Tibial nerve (tissue), 4 donors: Measurements from ENCODE around the gene KCTD5. TPM values are rescaled to one million over a fixed set of nuclear protein-coding genes. Genes with fewer than 3 reads are reported as not detected.

Experiments
- DNase-seq, 2 donors: peaks; one replicate each; pipeline ENCODE4 v3.0.0-alpha.2; 2019; ENCODE audit warnings: low spot score in 2 of 2
- H3K27ac ChIP-seq, 4 donors: fragments of 200-600 bp; sonication (generic) in 3 of 4; one replicate each; pipeline ENCODE4 v1.5.1; 2017 to 2019; ENCODE audit warnings: mild to moderate bottlenecking in 1 of 4
- H3K27me3 ChIP-seq, 2 donors: fragments of 200-600 bp; sonication (generic) in 1 of 2; one replicate each; pipeline versions ENCODE4 v1.5.1 to v1.6.0; 2017 to 2019
- H3K36me3 ChIP-seq, 3 donors: fragments of 200-600 bp; sonication (generic); one replicate each; pipeline ENCODE4 v1.5.1; 2018 to 2019
- H3K4me1 ChIP-seq, 4 donors: fragments of 200-600 bp; sonication (generic) in 3 of 4; one replicate each; pipeline ENCODE4 v1.5.1; 2017 to 2019
- H3K4me3 ChIP-seq, 4 donors: fragments of 200-600 bp; sonication (generic) in 3 of 4; one replicate each; pipeline ENCODE4 v1.5.1; 2017 to 2019; ENCODE audit warnings: mild to moderate bottlenecking in 1 of 4, moderate library complexity in 1 of 4
- H3K9me3 ChIP-seq, 4 donors: fragments of 200-600 bp; sonication (generic) in 3 of 4; one replicate each; pipeline ENCODE4 v1.5.1; 2017 to 2019
- CTCF ChIP-seq, 5 experiments: fragments of 200-600 bp in 3 of 5; fragments of 450-650 bp in 2 of 5; sonication (generic) in 3 of 5; IDR thresholded peaks; one replicate each; pipeline ENCODE4 v1.5.1; 2016 to 2019; ENCODE audit warnings: antibody characterized with exemption in 5 of 5, mild to moderate bottlenecking in 3 of 5, moderate library complexity in 2 of 5
- EP300 ChIP-seq, 2 donors: sonication (generic); formaldehyde crosslinking; IDR thresholded peaks; one replicate each; pipeline ENCODE4 v1.6.1; 2017; ENCODE audit warnings: antibody characterized with exemption in 2 of 2, mild to moderate bottlenecking in 1 of 2
- POLR2A ChIP-seq, 2 donors: fragments of 450-650 bp; IDR thresholded peaks; one replicate each; pipeline ENCODE4 v1.6.1; 2017; ENCODE audit warnings: antibody characterized with exemption in 2 of 2, mild to moderate bottlenecking in 2 of 2, moderate library complexity in 2 of 2
- WGBS, 2 donors: methylation state at CpG; one replicate each; pipeline ENCODE4 v1.1.5; 2018; 5-methylcytosine and 5-hydroxymethylcytosine counted together
- total RNA-seq, 4 donors: library from RNA; depleted of rRNA; stranded (reverse); fragments of >200 nt; gene quantifications; one replicate each; pipeline ENCODE4 v1.1.0, GENCODE V29; 2016

KCTD5 gene
- total RNA-seq, 4 donors from 2014 or later = 17.8 to 24.3 (median 21.2) TPM

- Histone ChIP-seq H3K27ac (no peak overlapping the region), H3K27me3 (no peaks in the 10 kb centered on the region), H3K9me3 (no peaks in the 10 kb centered on the region), H3K4me3 (no peak overlapping the region), H3K4me1 (no peaks in the 10 kb centered on the region), H3K36me3 (peaks cover 7 to 100% (median 22%) of the 10 kb centered on the region in 3 donors)
- no peak for DNase-seq
- WGBS, 2 donors = 91 to 92% methylated on average over 26 to 29 of the region's 29 CpGs
- TF ChIP-seq CTCF (IDR thresholded peaks at IDR 0.05) (no peak), EP300 (IDR thresholded peaks at IDR 0.05) (no peak), POLR2A (IDR thresholded peaks at IDR 0.05) (no peak)
Observed at GRCh38 chr16:2701713-2702437, 19.6 kb downstream of the KCTD5 start.

- no peaks in the 10 kb centered on the region for H3K27me3 ChIP-seq
- no peak overlapping the region for H3K4me3 ChIP-seq
- peaks cover 7 to 100% (median 22%) of the 10 kb centered on the region in 3 donors for H3K36me3 ChIP-seq
- no peaks in the 10 kb centered on the region for H3K4me1 ChIP-seq
- H3K9me3 ChIP-seq = no peaks in the 10 kb centered on the region
- no peak for DNase-seq
- no peak for TF ChIP-seq CTCF (IDR thresholded peaks at IDR 0.05)
- TF ChIP-seq POLR2A (IDR thresholded peaks at IDR 0.05) = no peak
- no peak for TF ChIP-seq EP300 (IDR thresholded peaks at IDR 0.05)
- WGBS, 2 donors = 93% methylated on average over 11 to 13 of the region's 13 CpGs
- no peak overlapping the region for H3K27ac ChIP-seq
Observed at GRCh38 chr16:2702438-2702825, 20.1 kb downstream of the KCTD5 start.

DNA sequence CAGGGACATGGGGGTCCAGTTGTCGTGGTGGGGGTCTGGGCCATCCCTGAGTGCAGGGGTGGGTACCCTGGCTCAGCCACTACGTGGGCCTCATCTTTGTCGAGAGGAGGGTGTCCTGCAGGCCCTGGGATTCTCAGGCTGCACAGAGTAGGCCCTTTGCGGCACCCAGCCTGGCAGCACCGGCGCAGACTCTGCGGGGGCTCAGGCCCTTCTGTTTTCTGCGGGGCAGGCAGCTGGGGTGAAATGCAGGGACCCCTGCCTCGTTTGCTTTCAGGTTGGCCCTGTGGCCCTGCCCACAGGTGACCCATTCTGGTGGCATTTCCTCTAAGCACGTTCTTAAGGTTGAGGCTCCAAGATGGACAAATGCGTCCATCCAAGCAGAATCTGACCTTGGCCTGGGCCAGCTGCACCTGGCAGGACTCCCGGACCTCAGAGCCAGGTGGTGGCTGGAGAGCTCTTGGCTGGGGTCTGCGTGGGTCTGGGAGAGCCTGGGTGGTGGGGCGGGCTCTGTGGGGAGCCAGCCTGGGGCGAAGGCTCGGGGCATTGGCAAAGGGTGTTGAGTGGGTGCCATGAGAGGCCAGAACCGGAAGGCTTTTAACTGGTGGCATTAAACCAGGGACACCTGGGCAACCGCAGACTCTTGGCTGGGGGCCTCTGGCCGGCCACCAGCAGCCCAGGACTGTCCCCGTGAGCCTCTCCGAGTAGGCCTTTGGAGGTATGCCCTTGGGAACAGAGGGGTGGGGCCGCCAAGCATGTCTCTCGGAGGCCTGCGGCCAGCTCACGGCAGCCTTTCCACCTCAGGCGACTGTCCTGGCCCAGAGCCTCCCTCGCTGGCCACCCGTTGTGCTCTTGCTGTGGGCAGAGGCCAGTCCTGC, 20.8 kb downstream of the KCTD5 start:
- TF ChIP-seq CTCF (IDR thresholded peaks at IDR 0.05) (no peak), POLR2A (IDR thresholded peaks at IDR 0.05) (no peak), EP300 (IDR thresholded peaks at IDR 0.05) (no peak)

DNA sequence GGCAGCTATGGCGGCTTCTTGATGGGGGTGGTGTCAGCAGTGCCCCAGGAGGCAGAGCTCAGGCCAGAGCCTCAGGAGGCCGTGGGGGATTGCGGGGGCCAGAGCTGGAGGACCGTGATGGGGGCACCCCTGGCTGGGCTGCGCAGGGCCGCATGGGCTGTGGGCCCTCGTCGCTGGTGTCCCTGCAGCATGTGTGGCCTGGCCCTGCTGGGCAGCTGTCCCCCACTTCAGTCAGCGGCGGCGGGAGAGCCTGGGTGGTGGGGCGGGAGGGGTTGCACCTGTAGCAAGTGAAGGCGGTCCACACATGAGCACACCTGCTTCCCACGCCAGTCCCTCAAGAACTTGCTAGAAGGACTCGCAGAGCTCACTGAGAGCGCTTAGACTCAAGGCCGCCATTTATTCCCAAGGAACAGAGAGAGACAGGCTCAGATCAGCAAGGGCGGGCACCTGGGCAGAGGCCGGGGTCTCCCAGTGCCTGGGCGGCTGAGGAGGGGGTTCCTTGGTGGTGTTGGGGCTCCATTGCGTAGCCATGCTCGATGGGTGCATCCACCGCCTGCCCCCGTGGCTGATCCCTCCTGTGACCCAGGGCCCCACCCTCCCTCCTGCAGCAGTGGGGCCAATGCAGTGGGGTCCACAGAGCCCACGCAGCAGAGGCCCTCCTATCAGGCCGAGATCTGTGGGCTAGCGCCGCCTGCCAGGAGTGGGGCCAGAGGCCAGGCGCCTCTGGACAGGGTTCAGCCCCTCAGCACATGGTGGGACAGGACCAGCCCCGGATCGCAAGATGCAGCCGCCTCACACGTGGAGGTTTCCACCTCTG, 22.1 kb downstream of the KCTD5 start:
- no peak overlapping the region for H3K27ac ChIP-seq
- no peaks in the 10 kb centered on the region for H3K27me3 ChIP-seq
- no peaks in the 10 kb centered on the region for H3K4me1 ChIP-seq
- 91 to 94% methylated on average over 21 to 24 of the region's 33 CpGs for WGBS, 2 donors
- H3K36me3 ChIP-seq = peaks cover 9 to 100% (median 22%) of the 10 kb centered on the region in 3 donors
- H3K4me3 ChIP-seq = no peak overlapping the region
- TF ChIP-seq POLR2A (IDR thresholded peaks at IDR 0.05) = no peak
- no peak for TF ChIP-seq EP300 (IDR thresholded peaks at IDR 0.05)
- no peak for TF ChIP-seq CTCF (IDR thresholded peaks at IDR 0.05)
- no peaks in the 10 kb centered on the region for H3K9me3 ChIP-seq
- DNase-seq = no peak

More for the DNA sequence above, 20.8 kb downstream of the KCTD5 start:
- Histone ChIP-seq H3K4me1 (no peaks in the 10 kb centered on the region), H3K27ac (no peak overlapping the region), H3K9me3 (no peaks in the 10 kb centered on the region), H3K4me3 (no peak overlapping the region), H3K36me3 (peaks cover 9 to 100% (median 22%) of the 10 kb centered on the region in 3 donors), H3K27me3 (no peaks in the 10 kb centered on the region)
- WGBS, 2 donors = 80 to 89% methylated on average over 22 to 25 of the region's 28 CpGs
- no peak for DNase-seq
